Brain microvascular endothelial cell (primary cell): Measurements from ENCODE around the gene INPP4B.

Experiments used
- DNase-seq: peaks from one replicate; pipeline ENCODE4 v3.0.0-alpha.2; 2020
- H3K27ac ChIP-seq: fragments of 250-450 bp; sonication (Bioruptor Pico); 2 replicates; pipeline ENCODE4 v1.5.1; 2020; ENCODE audit warnings: mild to moderate bottlenecking, moderate library complexity
- H3K27me3 ChIP-seq: fragments of 250-450 bp; sonication (Bioruptor Pico); replicated peaks from 2 replicates; pipeline ENCODE4 v1.5.1; 2020; ENCODE audit warnings: mild to moderate bottlenecking
- H3K36me3 ChIP-seq: fragments of 250-450 bp; sonication (Bioruptor Pico); replicated peaks from 2 replicates; pipeline ENCODE4 v1.5.1; 2020; ENCODE audit warnings: mild to moderate bottlenecking
- H3K4me3 ChIP-seq: 2 replicates; pipeline ENCODE4 v1.5.1; 2011; ENCODE audit warnings: low read depth, mild to moderate bottlenecking, control low read depth, low read length, moderate library complexity
- in situ Hi-C: cut with HindIII; loops from 2 replicates; pipeline ENCODE4 v1.10.0; 2017; ENCODE audit warnings: low sequenced_read_pairs, low pct_ligation_motif_present
- TF ChIP-seq, protein P1 (sequence below): IDR thresholded peaks from 2 replicates; pipeline ENCODE4 v1.5.1; 2011; ENCODE audit warnings: low read depth, mild to moderate bottlenecking, moderate library complexity, low read length, control low read depth, inconsistent platforms; ENCODE audit errors: missing control alignments

INPP4B gene

DNA sequence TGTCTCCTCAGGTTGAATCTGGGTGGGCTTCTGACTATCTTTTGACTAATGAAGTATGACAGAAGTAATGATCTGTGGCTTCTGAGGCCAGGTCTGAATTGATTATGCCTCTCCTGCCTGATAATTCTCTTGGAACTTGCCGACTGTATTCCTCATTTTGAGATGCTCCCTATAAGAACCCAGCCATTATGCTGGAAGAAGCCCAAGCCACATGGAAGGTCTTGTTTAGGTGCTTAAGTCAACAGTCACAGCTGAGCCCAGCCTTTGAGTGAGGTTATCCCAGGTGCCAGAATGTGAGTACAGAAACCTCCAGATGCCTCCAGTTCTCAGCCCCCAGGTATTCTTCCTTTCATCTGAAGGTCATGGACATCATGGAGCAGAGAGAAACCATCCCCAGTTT, 753.2 kb downstream of the INPP4B start:
- no peak overlapping the region for H3K4me3 ChIP-seq
- no peak for DNase-seq
- no peaks in the 10 kb centered on the region for H3K27me3 ChIP-seq
- TF ChIP-seq, protein P1, sequence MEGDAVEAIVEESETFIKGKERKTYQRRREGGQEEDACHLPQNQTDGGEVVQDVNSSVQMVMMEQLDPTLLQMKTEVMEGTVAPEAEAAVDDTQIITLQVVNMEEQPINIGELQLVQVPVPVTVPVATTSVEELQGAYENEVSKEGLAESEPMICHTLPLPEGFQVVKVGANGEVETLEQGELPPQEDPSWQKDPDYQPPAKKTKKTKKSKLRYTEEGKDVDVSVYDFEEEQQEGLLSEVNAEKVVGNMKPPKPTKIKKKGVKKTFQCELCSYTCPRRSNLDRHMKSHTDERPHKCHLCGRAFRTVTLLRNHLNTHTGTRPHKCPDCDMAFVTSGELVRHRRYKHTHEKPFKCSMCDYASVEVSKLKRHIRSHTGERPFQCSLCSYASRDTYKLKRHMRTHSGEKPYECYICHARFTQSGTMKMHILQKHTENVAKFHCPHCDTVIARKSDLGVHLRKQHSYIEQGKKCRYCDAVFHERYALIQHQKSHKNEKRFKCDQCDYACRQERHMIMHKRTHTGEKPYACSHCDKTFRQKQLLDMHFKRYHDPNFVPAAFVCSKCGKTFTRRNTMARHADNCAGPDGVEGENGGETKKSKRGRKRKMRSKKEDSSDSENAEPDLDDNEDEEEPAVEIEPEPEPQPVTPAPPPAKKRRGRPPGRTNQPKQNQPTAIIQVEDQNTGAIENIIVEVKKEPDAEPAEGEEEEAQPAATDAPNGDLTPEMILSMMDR = no peak
- H3K27ac ChIP-seq = no peak overlapping the region
- in situ Hi-C loops = no loop called here
- H3K36me3 ChIP-seq = no peaks in the 10 kb centered on the region

DNA sequence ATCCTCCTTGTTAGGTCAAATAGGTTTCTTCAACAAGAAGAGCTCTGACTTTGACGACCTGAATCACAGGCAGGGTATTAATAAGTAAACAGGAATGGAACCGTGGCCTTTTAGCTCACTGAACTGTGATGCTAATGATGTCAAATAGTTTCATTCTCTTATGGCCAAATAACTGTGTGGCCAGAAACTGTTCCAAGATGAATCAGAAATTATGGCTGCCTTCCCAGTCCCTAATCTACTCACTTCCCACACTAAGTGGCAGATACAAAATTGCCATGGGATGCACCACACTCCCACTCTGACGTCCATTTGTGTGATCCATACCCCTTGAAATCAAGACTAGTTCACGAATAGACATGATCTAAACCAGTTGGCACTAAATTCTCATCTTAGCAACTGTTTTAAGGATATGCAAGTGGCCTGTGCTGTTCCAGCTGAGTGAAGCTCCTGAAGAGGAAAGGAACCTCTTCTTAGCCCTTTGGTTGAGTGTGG, 754.4 kb downstream of the INPP4B start:
- Histone ChIP-seq H3K4me3 (no peak overlapping the region), H3K27me3 (no peaks in the 10 kb centered on the region), H3K36me3 (no peaks in the 10 kb centered on the region), H3K27ac (peak overlapping the region; percentile 99)
- DNase-seq = peak; percentile 97
- in situ Hi-C loops = no loop called here
- TF ChIP-seq, protein P1 = no peak

DNA sequence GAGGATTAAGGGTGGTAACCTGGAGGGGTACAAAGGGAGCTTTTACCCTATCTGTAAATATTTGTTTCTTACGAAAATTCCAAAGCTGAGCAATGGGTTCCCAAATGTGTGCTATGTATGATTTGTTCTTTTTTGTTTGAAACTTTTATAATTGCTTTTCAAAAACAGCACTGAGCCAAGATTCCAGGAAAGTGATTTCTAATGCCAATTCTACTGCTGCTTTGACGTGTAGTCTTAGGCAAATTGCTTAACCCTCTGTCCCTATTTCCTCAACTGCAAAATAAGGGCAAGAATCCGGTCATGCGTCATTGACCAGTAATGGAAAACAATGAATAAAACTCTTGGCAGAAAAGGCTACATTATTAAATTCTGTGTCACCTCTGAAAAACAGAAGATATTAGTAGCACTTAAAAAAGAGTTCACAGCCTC, 755.0 kb downstream of the INPP4B start:
- in situ Hi-C loops = no loop called here
- Histone ChIP-seq H3K27me3 (no peaks in the 10 kb centered on the region), H3K4me3 (no peak overlapping the region), H3K27ac (peak overlapping the region; percentile 99), H3K36me3 (no peaks in the 10 kb centered on the region)
- DNase-seq = peak; percentile 84
- TF ChIP-seq, protein P1 = no peak

DNA sequence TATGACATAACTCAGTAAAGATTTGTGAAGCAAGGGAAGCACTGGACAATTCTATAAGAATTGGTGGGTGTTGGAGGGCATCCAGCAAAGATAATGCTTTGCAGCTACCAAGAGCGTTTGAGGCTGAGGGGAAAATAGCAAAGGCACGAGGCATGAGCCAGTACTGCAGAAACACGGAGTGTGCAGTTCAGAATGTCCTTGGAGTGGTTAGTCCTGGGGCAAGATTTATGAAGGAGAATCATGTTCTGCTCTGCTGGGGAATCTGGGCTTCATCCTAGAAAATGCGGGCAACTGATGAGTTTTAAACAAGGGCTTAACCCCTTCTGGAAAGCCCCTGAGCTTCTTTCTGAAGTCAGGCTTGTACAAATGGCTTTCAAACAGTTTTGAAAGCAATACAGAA, 757.2 kb downstream of the INPP4B start:
- Histone ChIP-seq H3K4me3 (no peak overlapping the region), H3K36me3 (no peaks in the 10 kb centered on the region), H3K27ac (no peak overlapping the region), H3K27me3 (no peaks in the 10 kb centered on the region)
- peak; percentile 42 for DNase-seq
- in situ Hi-C loops = no loop called here
- TF ChIP-seq, protein P1 = no peak

DNA sequence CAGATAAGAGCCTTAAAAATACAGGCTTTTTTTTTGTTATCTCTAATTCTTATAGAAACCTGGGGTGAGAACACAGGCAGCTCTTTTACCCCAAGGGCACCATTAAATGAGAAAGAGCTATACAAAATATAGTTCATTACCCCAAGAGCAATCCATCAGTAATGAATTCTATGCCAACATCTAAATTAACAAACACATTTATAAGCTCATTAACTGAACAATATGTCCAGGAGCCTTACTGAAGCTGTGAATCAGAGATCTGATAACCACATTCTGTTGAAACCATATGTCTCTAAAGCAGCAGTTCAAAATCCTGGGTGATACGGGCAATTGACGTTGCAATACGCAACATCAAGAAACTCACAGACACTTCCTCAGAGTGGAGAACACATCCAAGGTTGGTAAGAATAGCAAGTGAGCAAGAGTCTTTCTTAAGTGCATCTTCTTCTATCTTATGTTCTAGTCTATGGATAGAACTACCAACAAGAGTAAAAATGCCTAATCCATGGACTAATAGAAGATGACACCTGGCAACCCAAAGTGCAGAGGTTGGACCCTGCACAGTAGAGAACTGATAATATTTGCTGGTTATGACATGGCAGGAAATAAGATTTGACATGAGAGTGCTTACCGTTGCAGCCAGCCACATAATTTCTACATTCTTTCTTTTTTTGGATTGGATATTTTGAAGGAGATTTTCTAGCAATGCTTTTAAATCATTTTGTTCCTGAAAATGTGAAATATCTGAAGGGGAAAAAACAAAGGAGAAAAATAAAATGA, 760.4 kb downstream of the INPP4B start:
- in situ Hi-C loops = no loop called here
- Histone ChIP-seq H3K36me3 (no peaks in the 10 kb centered on the region), H3K27ac (no peak overlapping the region), H3K4me3 (no peak overlapping the region), H3K27me3 (no peaks in the 10 kb centered on the region)
- DNase-seq = no peak
- TF ChIP-seq, protein P1 = no peak
